Type B pancreatic cell (in vitro differentiated cells): ENCODE results near the gene KDM4B. TPM values are rescaled to one million over a fixed set of nuclear protein-coding genes. Genes with fewer than 3 reads are reported as not detected.
"Not testable (repeated sequence)": the region's sequence is repeated elsewhere in the genome, so short reads cannot be mapped to it uniquely, and the experiment has no call there.

Source experiments
- DNase-seq: peaks from one replicate; pipeline ENCODE4 v3.0.0; 2021; ENCODE audit warnings: mixed read lengths; ENCODE audit not compliant: unreplicated experiment; ENCODE audit errors: extremely low spot score
- H3K27ac Mint-ChIP-seq: 2 replicates; pipeline ENCODE4 v1.8.0; 2021; ENCODE audit warnings: mild to moderate bottlenecking, mixed read lengths
- H3K27me3 Mint-ChIP-seq: 2 replicates; pipeline ENCODE4 v1.8.0; 2021; ENCODE audit warnings: mixed read lengths
- H3K36me3 Mint-ChIP-seq: 2 replicates; pipeline ENCODE4 v1.8.0; 2021; ENCODE audit warnings: mixed read lengths
- H3K4me1 Mint-ChIP-seq: one replicate; pipeline ENCODE4 v1.8.0; 2021; ENCODE audit warnings: mixed read lengths; ENCODE audit not compliant: unreplicated experiment
- H3K4me3 Mint-ChIP-seq: 2 replicates; pipeline ENCODE4 v1.8.0; 2021; ENCODE audit warnings: mild to moderate bottlenecking, mixed read lengths
- H3K9me3 Mint-ChIP-seq: 2 replicates; pipeline ENCODE4 v1.8.0; 2021; ENCODE audit warnings: mixed read lengths
- CTCF ChIP-seq: fragments of 200-600 bp; sonication (generic); conservative IDR thresholded peaks from 2 replicates; pipeline ENCODE4 v1.5.0; 2021; ENCODE audit warnings: antibody characterized with exemption, mild to moderate bottlenecking
- total RNA-seq: library from RNA; stranded (reverse); gene quantifications from 2 replicates; pipeline ENCODE4 v1.2.1, GENCODE V29; 2021; ENCODE audit warnings: low replicate concordance

KDM4B gene
- total RNA-seq, 1 donor from 2014 or later = 48.8 TPM

GRCh38 chr19:5025027-5025426 is 56.1 kb downstream of the KDM4B start:
- H3K36me3 Mint-ChIP-seq = no peaks in the 10 kb centered on the region
- H3K27me3 Mint-ChIP-seq = no peaks in the 10 kb centered on the region
- no peaks in the 10 kb centered on the region for H3K9me3 Mint-ChIP-seq
- H3K27ac Mint-ChIP-seq = no peak overlapping the region
- peaks cover 4% of the 10 kb centered on the region for H3K4me1 Mint-ChIP-seq
- no peak for DNase-seq
- H3K4me3 Mint-ChIP-seq = no peak overlapping the region
- no peak for TF ChIP-seq CTCF

GRCh38 chr19:5026706-5027273 is 57.9 kb downstream of the KDM4B start:
- Mint-ChIP-seq H3K4me1 (peaks cover 10% of the 10 kb centered on the region), H3K27ac (no peak overlapping the region), H3K9me3 (no peaks in the 10 kb centered on the region), H3K36me3 (no peaks in the 10 kb centered on the region), H3K4me3 (no peak overlapping the region), H3K27me3 (no peaks in the 10 kb centered on the region)
- no peak for DNase-seq
- no peak for TF ChIP-seq CTCF

- H3K4me1 Mint-ChIP-seq = peaks cover 10% of the 10 kb centered on the region
- no peaks in the 10 kb centered on the region for H3K27me3 Mint-ChIP-seq
- no peak overlapping the region for H3K4me3 Mint-ChIP-seq
- TF ChIP-seq CTCF = no peak
- no peak for DNase-seq
- no peaks in the 10 kb centered on the region for H3K9me3 Mint-ChIP-seq
- no peaks in the 10 kb centered on the region for H3K36me3 Mint-ChIP-seq
- no peak overlapping the region for H3K27ac Mint-ChIP-seq
Measured at GRCh38 chr19:5028229-5028886, 59.4 kb downstream of the KDM4B start.

- peak; percentile 79 for TF ChIP-seq CTCF
- not testable (repeated sequence) for H3K27ac Mint-ChIP-seq, H3K4me1 Mint-ChIP-seq, DNase-seq, H3K27me3 Mint-ChIP-seq, H3K4me3 Mint-ChIP-seq, H3K9me3 Mint-ChIP-seq, H3K36me3 Mint-ChIP-seq
Measured at GRCh38 chr19:5029596-5029995, 60.7 kb downstream of the KDM4B start.

GRCh38 chr19:5030136-5030820 is 61.4 kb downstream of the KDM4B start:
- H3K4me1 Mint-ChIP-seq = peaks cover 10% of the 10 kb centered on the region
- TF ChIP-seq CTCF = no peak
- no peaks in the 10 kb centered on the region for H3K27me3 Mint-ChIP-seq

More at GRCh38 chr19:5030136-5030820, 61.4 kb downstream of the KDM4B start:
- DNase-seq = no peak
- H3K4me3 Mint-ChIP-seq = no peak overlapping the region
- no peaks in the 10 kb centered on the region for H3K9me3 Mint-ChIP-seq
- no peak overlapping the region for H3K27ac Mint-ChIP-seq
- no peaks in the 10 kb centered on the region for H3K36me3 Mint-ChIP-seq
